Immature natural killer cell (primary cell): ENCODE data around the gene SLC34A1. TPM values are rescaled to one million over a fixed set of nuclear protein-coding genes. Genes with fewer than 3 reads are reported as not detected.
A peak's percentile ranks its signal among the peaks of the same experiment; 100 is the strongest.

Source experiments
- DNase-seq, 3 donors: peaks; one replicate each; pipeline ENCODE4 v3.0.0; 2022; ENCODE audit warnings: mixed read lengths in 1 of 3
- H3K27ac Mint-ChIP-seq, 6 donors: one replicate each; pipeline ENCODE4 v1.8.0; 2020; ENCODE audit warnings: mixed read lengths in 6 of 6, mild to moderate bottlenecking in 5 of 6, inconsistent platforms in 4 of 6, moderate library complexity in 3 of 6
- H3K27me3 Mint-ChIP-seq, 3 donors: one replicate each; pipeline ENCODE4 v1.8.0; 2020 to 2021; ENCODE audit warnings: low read depth in 3 of 3, mild to moderate bottlenecking in 3 of 3, mixed read lengths in 3 of 3, moderate library complexity in 3 of 3, inconsistent platforms in 1 of 3
- H3K36me3 Mint-ChIP-seq, 3 donors: one replicate each; pipeline ENCODE4 v1.8.0; 2020; ENCODE audit warnings: mixed read lengths in 3 of 3, inconsistent platforms in 2 of 3, mild to moderate bottlenecking in 2 of 3
- H3K4me1 Mint-ChIP-seq, 2 donors: one replicate each; pipeline ENCODE4 v1.8.0; 2020; ENCODE audit warnings: inconsistent platforms in 2 of 2, mild to moderate bottlenecking in 2 of 2, mixed read lengths in 2 of 2, moderate library complexity in 1 of 2
- H3K4me3 Mint-ChIP-seq, 5 donors: one replicate each; pipeline ENCODE4 v1.8.0; 2020; ENCODE audit warnings: mild to moderate bottlenecking in 5 of 5, mixed read lengths in 5 of 5, inconsistent platforms in 3 of 5, moderate library complexity in 3 of 5
- H3K9me3 Mint-ChIP-seq, 6 donors: one replicate each; pipeline ENCODE4 v1.8.0; 2020; ENCODE audit warnings: mild to moderate bottlenecking in 6 of 6, mixed read lengths in 6 of 6, inconsistent platforms in 4 of 6, moderate library complexity in 3 of 6
- polyA plus RNA-seq, 3 donors: library from polyadenylated mRNA; unstranded; fragments of 300-500 nt; fragmentation: Illumina TruSeq; gene quantifications; one replicate each; pipeline ENCODE4 v1.2.3, GENCODE V29; 2021

SLC34A1 gene
- polyA plus RNA-seq, 3 donors from 2014 or later = 0.26 to 0.34 TPM; not detected in 1

GRCh38 chr5:177389241-177390169 is 5.3 kb downstream of the SLC34A1 start:
- Mint-ChIP-seq H3K27ac (peak overlapping the region; percentile 81 to 97 (median 91)), H3K27me3 (peaks cover 5 to 12% (median 12%) of the 10 kb centered on the region in 3 donors), H3K4me1 (peaks cover 36 to 45% of the 10 kb centered on the region in 2 donors), H3K9me3 (no peaks in the 10 kb centered on the region), H3K36me3 (no peaks in the 10 kb centered on the region), H3K4me3 (peak overlapping the region; percentile 7 to 84 (median 60))
- DNase-seq = peak; percentile 51 to 78 (median 57)

- peaks cover 5 to 12% (median 8%) of the 10 kb centered on the region in 3 donors for H3K27me3 Mint-ChIP-seq
- peak; percentile 83 to 86 (median 84) for DNase-seq
- H3K4me3 Mint-ChIP-seq = peak overlapping the region; percentile 14 to 84 (median 72)
- peaks cover 28 to 36% of the 10 kb centered on the region in 2 donors for H3K4me1 Mint-ChIP-seq
- no peaks in the 10 kb centered on the region for H3K9me3 Mint-ChIP-seq
- H3K36me3 Mint-ChIP-seq = no peaks in the 10 kb centered on the region
- peak overlapping the region; percentile 81 to 97 (median 91) for H3K27ac Mint-ChIP-seq
Measured at GRCh38 chr5:177390363-177391300, 6.4 kb downstream of the SLC34A1 start.

GRCh38 chr5:177392765-177393164 is 8.5 kb downstream of the SLC34A1 start:
- Mint-ChIP-seq H3K27ac (no peak overlapping the region), H3K9me3 (no peaks in the 10 kb centered on the region), H3K27me3 (peaks cover 7 to 12% (median 8%) of the 10 kb centered on the region in 3 donors), H3K4me3 (no peak overlapping the region), H3K4me1 (peaks cover 27 to 36% of the 10 kb centered on the region in 2 donors), H3K36me3 (no peaks in the 10 kb centered on the region)
- no peak for DNase-seq

GRCh38 chr5:177393206-177393765 is 9.1 kb downstream of the SLC34A1 start:
- DNase-seq = no peak
- no peaks in the 10 kb centered on the region for H3K9me3 Mint-ChIP-seq
- peak overlapping the region in 1 of 5 donors; percentile 13 for H3K4me3 Mint-ChIP-seq
- no peaks in the 10 kb centered on the region for H3K36me3 Mint-ChIP-seq
- H3K27ac Mint-ChIP-seq = peak overlapping the region in 1 of 6 donors; percentile 53
- peaks cover 7 to 11% (median 8%) of the 10 kb centered on the region in 3 donors for H3K27me3 Mint-ChIP-seq
- peaks cover 24 to 31% of the 10 kb centered on the region in 2 donors for H3K4me1 Mint-ChIP-seq

- Mint-ChIP-seq H3K27me3 (peaks cover 7 to 10% (median 9%) of the 10 kb centered on the region in 3 donors), H3K9me3 (no peaks in the 10 kb centered on the region), H3K36me3 (no peaks in the 10 kb centered on the region), H3K4me1 (peaks cover 17 to 24% of the 10 kb centered on the region in 2 donors), H3K27ac (no peak overlapping the region), H3K4me3 (no peak overlapping the region)
- DNase-seq = no peak
Measured at GRCh38 chr5:177393990-177394389, 9.8 kb downstream of the SLC34A1 start.

- Mint-ChIP-seq H3K27me3 (peaks cover under 1 to 6% (median 5%) of the 10 kb centered on the region in 3 donors), H3K4me3 (no peak overlapping the region), H3K9me3 (no peaks in the 10 kb centered on the region), H3K4me1 (peaks cover 0 to 4% of the 10 kb centered on the region in 2 donors), H3K27ac (no peak overlapping the region), H3K36me3 (no peaks in the 10 kb centered on the region)
- DNase-seq = no peak
Measured at GRCh38 chr5:177396078-177396477, 11.8 kb downstream of the SLC34A1 start.

- Mint-ChIP-seq H3K4me3 (no peak overlapping the region), H3K9me3 (no peaks in the 10 kb centered on the region), H3K27me3 (peaks cover 0 to 12% (median 8%) of the 10 kb centered on the region in 3 donors), H3K36me3 (no peaks in the 10 kb centered on the region), H3K27ac (no peak overlapping the region), H3K4me1 (peaks cover 0 to 2% of the 10 kb centered on the region in 2 donors)
- no peak for DNase-seq
Measured at GRCh38 chr5:177396807-177397206, 12.6 kb downstream of the SLC34A1 start.

- no peaks in the 10 kb centered on the region for H3K36me3 Mint-ChIP-seq
- peaks cover 2 to 18% (median 12%) of the 10 kb centered on the region in 3 donors for H3K27me3 Mint-ChIP-seq
- no peaks in the 10 kb centered on the region for H3K9me3 Mint-ChIP-seq
- H3K4me1 Mint-ChIP-seq = peaks cover 7 to 10% of the 10 kb centered on the region in 2 donors
- no peak overlapping the region for H3K4me3 Mint-ChIP-seq
- no peak overlapping the region for H3K27ac Mint-ChIP-seq
- no peak for DNase-seq
Measured at GRCh38 chr5:177397875-177398390, 13.7 kb downstream of the SLC34A1 start.

GRCh38 chr5:177399997-177400868 is 16.0 kb downstream of the SLC34A1 start, which contains the start of gene PFN3:
TSS of gene PFN3 (minus strand) at chr5:177400661. CDS start at chr5:177400576, 85 bp downstream.
- H3K9me3 Mint-ChIP-seq = no peaks in the 10 kb centered on the region
- no peak within 1 kb of the TSS for H3K4me3 Mint-ChIP-seq
- peaks cover 23 to 26% of the 10 kb centered on the region in 2 donors for H3K4me1 Mint-ChIP-seq
- H3K27me3 Mint-ChIP-seq = peaks cover 8 to 24% (median 12%) of the 10 kb centered on the region in 3 donors
- no peaks in the 10 kb centered on the region for H3K36me3 Mint-ChIP-seq
- DNase-seq = no peak
- no peak within 1 kb of the TSS for H3K27ac Mint-ChIP-seq

- DNase-seq = no peak
- Mint-ChIP-seq H3K9me3 (no peaks in the 10 kb centered on the region), H3K4me3 (peak overlapping the region; percentile 63 to 81 (median 77)), H3K36me3 (no peaks in the 10 kb centered on the region), H3K27me3 (peaks cover 12 to 24% (median 12%) of the 10 kb centered on the region in 3 donors), H3K27ac (peak overlapping the region in 3 of 6 donors; percentile 12 to 53 (median 51)), H3K4me1 (peaks cover 45 to 47% of the 10 kb centered on the region in 2 donors)
Measured at GRCh38 chr5:177402271-177403043, 18.2 kb downstream of the SLC34A1 start.

- DNase-seq = peak; percentile 59 to 67 (median 64)
- peaks cover 12 to 22% (median 12%) of the 10 kb centered on the region in 3 donors for H3K27me3 Mint-ChIP-seq
- H3K4me1 Mint-ChIP-seq = peaks cover 45 to 47% of the 10 kb centered on the region in 2 donors
- H3K27ac Mint-ChIP-seq = peak overlapping the region in 3 of 6 donors; percentile 46 to 82 (median 53)
- H3K9me3 Mint-ChIP-seq = no peaks in the 10 kb centered on the region
- peak overlapping the region; percentile 63 to 81 (median 77) for H3K4me3 Mint-ChIP-seq
- H3K36me3 Mint-ChIP-seq = no peaks in the 10 kb centered on the region
Measured at GRCh38 chr5:177403102-177403791, 19.0 kb downstream of the SLC34A1 start.
